Measurements from ENCODE around the gene MRNIP. TPM values are rescaled to one million over a fixed set of nuclear protein-coding genes. Genes with fewer than 3 reads are reported as not detected.

Gene MRNIP
- total RNA-seq, 1 experiment from 2014 or later = 31.1 TPM

DNA sequence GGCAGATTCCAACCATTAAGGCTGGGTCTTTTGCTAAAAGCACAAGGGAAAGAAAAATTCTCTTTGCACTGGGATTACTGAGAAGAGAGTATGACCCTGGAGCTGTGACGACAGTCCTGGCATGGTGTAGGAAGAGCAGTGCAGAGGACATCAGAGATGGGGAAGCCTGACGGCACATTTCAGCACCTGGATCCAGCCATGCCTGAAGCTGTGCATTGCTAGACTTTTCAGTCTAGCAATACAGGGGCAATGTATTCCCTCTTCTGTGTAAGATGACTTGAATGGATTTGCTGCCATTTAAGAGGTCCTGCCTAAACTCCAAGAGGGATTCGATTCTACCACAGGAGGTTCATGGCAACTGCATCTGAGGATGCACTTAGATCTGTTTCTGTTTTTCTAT is 12.3 kb upstream of the MRNIP start:
- H2BK15ac ChIP-seq (ENCODE audit: low read depth, low read length) = no peak overlapping the region
- H4K8ac ChIP-seq (replicated peaks; ENCODE audit: insufficient read length, low read depth, low read length) = no peak overlapping the region
- no peak overlapping the region for H2BK120ac ChIP-seq (ENCODE audit: low read depth, low read length, poor library complexity, severe bottlenecking)
- TF ChIP-seq, protein P1, sequence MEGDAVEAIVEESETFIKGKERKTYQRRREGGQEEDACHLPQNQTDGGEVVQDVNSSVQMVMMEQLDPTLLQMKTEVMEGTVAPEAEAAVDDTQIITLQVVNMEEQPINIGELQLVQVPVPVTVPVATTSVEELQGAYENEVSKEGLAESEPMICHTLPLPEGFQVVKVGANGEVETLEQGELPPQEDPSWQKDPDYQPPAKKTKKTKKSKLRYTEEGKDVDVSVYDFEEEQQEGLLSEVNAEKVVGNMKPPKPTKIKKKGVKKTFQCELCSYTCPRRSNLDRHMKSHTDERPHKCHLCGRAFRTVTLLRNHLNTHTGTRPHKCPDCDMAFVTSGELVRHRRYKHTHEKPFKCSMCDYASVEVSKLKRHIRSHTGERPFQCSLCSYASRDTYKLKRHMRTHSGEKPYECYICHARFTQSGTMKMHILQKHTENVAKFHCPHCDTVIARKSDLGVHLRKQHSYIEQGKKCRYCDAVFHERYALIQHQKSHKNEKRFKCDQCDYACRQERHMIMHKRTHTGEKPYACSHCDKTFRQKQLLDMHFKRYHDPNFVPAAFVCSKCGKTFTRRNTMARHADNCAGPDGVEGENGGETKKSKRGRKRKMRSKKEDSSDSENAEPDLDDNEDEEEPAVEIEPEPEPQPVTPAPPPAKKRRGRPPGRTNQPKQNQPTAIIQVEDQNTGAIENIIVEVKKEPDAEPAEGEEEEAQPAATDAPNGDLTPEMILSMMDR (conservative IDR thresholded peaks at IDR 0.05) = no peak
- H2AK5ac ChIP-seq (ENCODE audit: insufficient read length, low read length) = no peak overlapping the region
- WGBS (ENCODE audit: extremely low coverage, insufficient read length, low lambda C conversion rate) = no CpG with 5 or more reads among the region's 3 CpGs
- no peaks in the 10 kb centered on the region for H4K20me1 ChIP-seq (ENCODE audit: control insufficient read depth, insufficient read depth, insufficient read length)
- no peak for DNase-seq
- H3K18ac ChIP-seq (ENCODE audit: insufficient read length, low read depth, low read length) = no peak overlapping the region
- no peaks in the 10 kb centered on the region for H3K4me1 ChIP-seq (ENCODE audit: insufficient read depth, low read length)
- no peak overlapping the region for H3K4me3 Mint-ChIP-seq
- H2BK20ac ChIP-seq (ENCODE audit: low read depth, low read length, poor library complexity, severe bottlenecking) = no peak overlapping the region
- no peak overlapping the region for H3K23ac ChIP-seq (ENCODE audit: insufficient read length, low read depth, low read length)
- no peak overlapping the region for H3T11ph ChIP-seq (ENCODE audit: low read length)
- H2BK5ac ChIP-seq (ENCODE audit: insufficient read length, low read length) = no peak overlapping the region
- no peak overlapping the region for H4K91ac ChIP-seq (ENCODE audit: insufficient read length, low read depth, low read length)
- no peak overlapping the region for H2BK12ac ChIP-seq (ENCODE audit: insufficient read length, low read depth, low read length)
- no peaks in the 10 kb centered on the region for H3K9me3 ChIP-seq (ENCODE audit: control insufficient read depth, low read depth, low read length)
- H3K79me1 ChIP-seq (ENCODE audit: insufficient read depth, low read depth, low read length, poor library complexity, severe bottlenecking) = no peaks in the 10 kb centered on the region
- H3K27ac ChIP-seq (ENCODE audit: insufficient read length, low read depth, low read length) = no peak overlapping the region
- H4K5ac ChIP-seq (ENCODE audit: insufficient read length, low read depth, low read length) = no peak overlapping the region
- H3K23me2 ChIP-seq (ENCODE audit: insufficient read length, low read depth, low read length, poor library complexity, severe bottlenecking) = no peaks in the 10 kb centered on the region
- H3K9ac ChIP-seq (ENCODE audit: extremely low read depth, insufficient read length, low read length) = no peak overlapping the region
- no peaks in the 10 kb centered on the region for H3K27me3 ChIP-seq (ENCODE audit: insufficient read depth, low read length)
- no peak overlapping the region for H3K56ac ChIP-seq (ENCODE audit: insufficient read length, low read depth, low read length)
- H3K36me3 Mint-ChIP-seq (ENCODE audit: insufficient read depth in 1 of 3, low read depth in 3 of 3) = peaks cover 8 to 39% (median 37%) of the 10 kb centered on the region in 3 experiments; a peak in 6 of 7 replicates
- no peak overlapping the region for H3K14ac ChIP-seq (ENCODE audit: insufficient read depth, low read length)
- H3K4me2 ChIP-seq (ENCODE audit: insufficient read depth, insufficient read length, low read length) = no peak overlapping the region
- no peaks in the 10 kb centered on the region for H3K9me3 Mint-ChIP-seq
- H3K27me3 Mint-ChIP-seq (ENCODE audit: low read depth) = peaks cover 1% of the 10 kb centered on the region; the same call in 1 of the 2 replicates
- H2AFZ ChIP-seq (ENCODE audit: low read length) = no peak overlapping the region
- no peak overlapping the region for H3K4ac ChIP-seq (ENCODE audit: low read depth, low read length)
- peaks cover 9 to 23% of the 10 kb centered on the region in 2 experiments for H3K4me1 Mint-ChIP-seq
- no peaks in the 10 kb centered on the region for H3K79me2 ChIP-seq (ENCODE audit: insufficient read depth, low read length)
- H3K27ac Mint-ChIP-seq = peak overlapping the region in 1 of 3 experiments; percentile 72; a peak in 1 of 7 replicates

Data from H9 (cell line).